K562 (cell line): ENCODE data around the gene TRABD. TPM values are rescaled to one million over a fixed set of nuclear protein-coding genes. Genes with fewer than 3 reads are reported as not detected.

Experiments used
- ATAC-seq: fragments of 200-7000 bp; cut with Tn5 transposase; 3 replicates; pipeline ENCODE4 v1.9.1; 2020; ENCODE audit warnings: moderate library complexity
- BruUV-seq: library from RNA; stranded (reverse); fragments of 400-500 nt; replicated peaks from 2 replicates; lab custom pipeline; 2021; lab: Mats Ljungman, UMichigan
- CTCF ChIA-PET: fragments of 300-600 bp; formaldehyde crosslinking; extraction: SDS; loops from one replicate; lab custom pipeline; 2021; ENCODE audit warnings: low intra/inter-chr PET ratio; lab: Yijun Ruan, JAX
- POLR2A ChIA-PET: fragments of 300-600, 350-650 bp; sonication (Branson Sonifier 250); formaldehyde crosslinking; extraction: SDS; loops from one replicate; lab custom pipeline; 2021; ENCODE audit warnings: antibody characterized with exemption, inconsistent platforms; lab: Yijun Ruan, JAX
- DNase-seq, 4 experiments: peaks; one replicate each; pipeline versions ENCODE4 v3.0.0 to v3.0.0-alpha.2; 2011 to 2018; ENCODE audit warnings: low spot score in 3 of 4, mixed read lengths in 3 of 4; ENCODE audit errors: extremely low read depth in 1 of 4
- FAIRE-seq: peaks from 2 replicates; lab custom pipeline; 2011; peaks lifted over from hg19 to GRCh38; lab: Jason Lieb, UNC
- H2AFZ ChIP-seq: 2 replicates; pipeline ENCODE4 v1.6.0; 2011; ENCODE audit warnings: low read depth, low read length, control low read depth, inconsistent platforms
- H3K27ac ChIP-seq: fragments of 200-600 bp; 3 replicates; pipeline ENCODE4 v1.8.0; 2011; ENCODE audit warnings: low read depth, mild to moderate bottlenecking, control low read depth, inconsistent platforms, low read length, moderate library complexity, mixed read lengths; ENCODE audit errors: extremely low read depth
- H3K27me3 ChIP-seq, 2 experiments: fragments of 300-600 bp in 1 of 2; 2 replicates in 1 of 2; 3 replicates in 1 of 2; pipeline versions ENCODE4 v1.6.0 to v1.8.0; 2011; ENCODE audit warnings: inconsistent platforms in 2 of 2, low read length in 2 of 2, mild to moderate bottlenecking in 1 of 2, mixed read lengths in 1 of 2, moderate library complexity in 1 of 2; ENCODE audit not compliant: control insufficient read depth in 2 of 2, insufficient read depth in 2 of 2
- H3K36me3 ChIP-seq: fragments of 300-600 bp; 3 replicates; pipeline ENCODE4 v1.8.0; 2011; ENCODE audit warnings: mild to moderate bottlenecking, low read length, inconsistent platforms; ENCODE audit not compliant: control insufficient read depth, insufficient read depth
- H3K4me1 ChIP-seq, 2 experiments: fragments of 200-600 bp in 1 of 2; replicated peaks in 1 of 2; 2 replicates in 1 of 2; 3 replicates in 1 of 2; pipeline versions ENCODE4 v1.5.1 to v1.8.0; 2011; ENCODE audit warnings: inconsistent platforms in 2 of 2, low read length in 2 of 2, mild to moderate bottlenecking in 1 of 2, mixed read lengths in 1 of 2, moderate library complexity in 1 of 2; ENCODE audit not compliant: control insufficient read depth in 2 of 2, insufficient read depth in 2 of 2
- H3K4me2 ChIP-seq: 2 replicates; pipeline ENCODE4 v1.6.1; 2011; ENCODE audit warnings: low read length, control low read depth, inconsistent platforms, mixed read lengths; ENCODE audit not compliant: insufficient read depth
- H3K4me3 ChIP-seq: fragments of 200-600 bp; sonication (generic), shearing (Covaris generic); 2 replicates; pipeline ENCODE4 v1.5.1; 2016; ENCODE audit warnings: control low read depth, inconsistent platforms
- H3K79me2 ChIP-seq: fragments of 200-600 bp; 3 replicates; pipeline ENCODE4 v1.8.0; 2011; ENCODE audit warnings: low read length, inconsistent platforms; ENCODE audit not compliant: control insufficient read depth, insufficient read depth
- H3K9ac ChIP-seq, 2 experiments: 2 replicates each; pipeline versions ENCODE4 v1.6.0 to v1.6.1; 2011; ENCODE audit warnings: low read depth in 2 of 2, low read length in 2 of 2, control low read depth in 1 of 2, inconsistent platforms in 1 of 2, mild to moderate bottlenecking in 1 of 2, mixed read lengths in 1 of 2; ENCODE audit not compliant: insufficient read depth in 1 of 2
- H3K9me1 ChIP-seq: one replicate; pipeline ENCODE4 v1.6.0; 2011; ENCODE audit warnings: inconsistent platforms, mild to moderate bottlenecking, low read length, moderate library complexity; ENCODE audit not compliant: control insufficient read depth, insufficient read depth
- H3K9me3 ChIP-seq: replicated peaks from 2 replicates; pipeline ENCODE4 v1.5.1; 2011; ENCODE audit warnings: low read depth, low read length, inconsistent platforms; ENCODE audit not compliant: control insufficient read depth, insufficient read depth
- H4K20me1 ChIP-seq: replicated peaks from 2 replicates; pipeline ENCODE4 v1.6.1; 2011; ENCODE audit warnings: low read length, inconsistent platforms, mixed read lengths; ENCODE audit not compliant: control insufficient read depth, insufficient read depth
- CBFB ChIP-seq: sonication (generic); formaldehyde crosslinking; IDR thresholded peaks from 2 replicates; pipeline ENCODE4 v1.4.0; 2020; ENCODE audit warnings: mild to moderate bottlenecking, missing genetic modification reagents
- DNMT1 ChIP-seq: fragments of 450-650 bp; IDR thresholded peaks from 2 replicates; pipeline ENCODE4 v1.6.1; 2016; ENCODE audit warnings: antibody characterized with exemption, mild to moderate bottlenecking
- LARP7 ChIP-seq: fragments of 450-650 bp; IDR thresholded peaks from 2 replicates; pipeline ENCODE4 v1.6.1; 2016
- NR2C1 ChIP-seq, 2 experiments: fragments of 450-650 bp; IDR thresholded peaks; 2 replicates each; pipeline ENCODE4 v1.6.1; 2017; ENCODE audit warnings: mild to moderate bottlenecking in 2 of 2, antibody characterized with exemption in 1 of 2, inconsistent platforms in 1 of 2, missing compliant biosample characterization in 1 of 2, missing genetic modification characterization in 1 of 2
- OTX1 ChIP-seq: fragments of 450-650 bp; formaldehyde crosslinking; IDR thresholded peaks from 2 replicates; pipeline ENCODE4 v1.4.0; 2022; ENCODE audit warnings: mild to moderate bottlenecking
- PHB2 ChIP-seq: fragments of 450-650 bp; IDR thresholded peaks from 2 replicates; pipeline ENCODE4 v1.6.1; 2017; ENCODE audit warnings: low read depth
- RAD21 ChIP-seq, 2 experiments: fragments of 250-450 bp in 1 of 2; fragments of 450-650 bp in 1 of 2; sonication (Bioruptor Pico) in 1 of 2; formaldehyde crosslinking in 1 of 2; IDR thresholded peaks in 1 of 2; conservative IDR thresholded peaks in 1 of 2; 2 replicates each; pipeline versions ENCODE4 v1.4.0 to v1.8.0; 2020 to 2022; ENCODE audit warnings: mild to moderate bottlenecking in 2 of 2, moderate library complexity in 1 of 2
- SMC3 ChIP-seq: conservative IDR thresholded peaks from 2 replicates; pipeline ENCODE4 v1.6.1; 2011; ENCODE audit warnings: low read depth, low read length, improper control_type of control experiment; ENCODE audit not compliant: insufficient read depth
- STAG1 ChIP-seq: sonication (generic); formaldehyde crosslinking; IDR thresholded peaks from 2 replicates; pipeline ENCODE4 v1.5.0; 2020; ENCODE audit warnings: missing genetic modification reagents, borderline replicate concordance
- WGBS: fragments of 100-300 bp; shearing (Covaris generic); methylation state at CpG from one replicate; pipeline ENCODE4 v1.1.6; 2016; ENCODE audit warnings: low coverage, mixed read lengths; ENCODE audit not compliant: insufficient coverage; ENCODE audit errors: missing lambda C conversion rate; 5-methylcytosine and 5-hydroxymethylcytosine counted together
- in situ Hi-C: fragments of 300-500 bp; cut with MboI; formaldehyde crosslinking; loops from 4 replicates; pipeline ENCODE4 v1.15.0; 2018; ENCODE audit warnings: inconsistent platforms, mixed read lengths
- intact Hi-C: fragments of 100-400 bp; cut with micrococcal nuclease; formaldehyde crosslinking; loops from 2 replicates; pipeline ENCODE4 v1.14.2; 2022
- polyA plus RNA-seq, 8 experiments: library from polyadenylated mRNA; depleted of rRNA in 4 of 8; stranded (reverse) in 5 of 8; unstranded in 3 of 8; fragments of >200 nt; fragmentation: Nextera tagmentation in 2 of 8; fragmentation: Illumina TruSeq in 1 of 8; extraction: Ambion mirVana in 2 of 8; extraction: Trizol in 1 of 8; gene quantifications; 2 replicates each; pipeline versions ENCODE4 v1.2.1 to v1.2.3, GENCODE V29; 2011 to 2014; ENCODE audit warnings: inconsistent platforms in 1 of 8, missing spikeins in 1 of 8
- total RNA-seq, 7 experiments: library from RNA; depleted of rRNA in 6 of 7; stranded (reverse); fragments of >200 nt in 6 of 7; fragmentation: Illumina TruSeq in 2 of 7; extraction: Trizol in 2 of 7; gene quantifications; 2 replicates each; pipeline versions ENCODE4 v1.2.1 to v1.2.3, GENCODE V29; 2011 to 2021; ENCODE audit warnings: low replicate concordance in 1 of 7
- TF ChIP-seq, protein P1 (sequence below), 2 experiments: IDR thresholded peaks in 1 of 2; conservative IDR thresholded peaks in 1 of 2; 2 replicates each; pipeline ENCODE4 v1.6.1; 2016; ENCODE audit warnings: low read depth in 2 of 2, mild to moderate bottlenecking in 1 of 2, missing compliant biosample characterization in 1 of 2, missing genetic modification characterization in 1 of 2, moderate library complexity in 1 of 2
- TF ChIP-seq, protein P2 (sequence below): fragments of 450-650 bp; IDR thresholded peaks from 2 replicates; pipeline ENCODE4 v1.6.1; 2016
- TF ChIP-seq, protein P3 (sequence below): sonication (generic); formaldehyde crosslinking; IDR thresholded peaks from 2 replicates; pipeline ENCODE4 v1.8.1; 2023; ENCODE audit warnings: mild to moderate bottlenecking, missing genetic modification reagents

TRABD gene
- total and polyA plus RNA-seq, 9 of the 15 experiments (the other 6 are each of a cell fraction or from before 2014, with no cell fraction given), result 0.08 to 62.9 (median 14.0) TPM

DNA sequence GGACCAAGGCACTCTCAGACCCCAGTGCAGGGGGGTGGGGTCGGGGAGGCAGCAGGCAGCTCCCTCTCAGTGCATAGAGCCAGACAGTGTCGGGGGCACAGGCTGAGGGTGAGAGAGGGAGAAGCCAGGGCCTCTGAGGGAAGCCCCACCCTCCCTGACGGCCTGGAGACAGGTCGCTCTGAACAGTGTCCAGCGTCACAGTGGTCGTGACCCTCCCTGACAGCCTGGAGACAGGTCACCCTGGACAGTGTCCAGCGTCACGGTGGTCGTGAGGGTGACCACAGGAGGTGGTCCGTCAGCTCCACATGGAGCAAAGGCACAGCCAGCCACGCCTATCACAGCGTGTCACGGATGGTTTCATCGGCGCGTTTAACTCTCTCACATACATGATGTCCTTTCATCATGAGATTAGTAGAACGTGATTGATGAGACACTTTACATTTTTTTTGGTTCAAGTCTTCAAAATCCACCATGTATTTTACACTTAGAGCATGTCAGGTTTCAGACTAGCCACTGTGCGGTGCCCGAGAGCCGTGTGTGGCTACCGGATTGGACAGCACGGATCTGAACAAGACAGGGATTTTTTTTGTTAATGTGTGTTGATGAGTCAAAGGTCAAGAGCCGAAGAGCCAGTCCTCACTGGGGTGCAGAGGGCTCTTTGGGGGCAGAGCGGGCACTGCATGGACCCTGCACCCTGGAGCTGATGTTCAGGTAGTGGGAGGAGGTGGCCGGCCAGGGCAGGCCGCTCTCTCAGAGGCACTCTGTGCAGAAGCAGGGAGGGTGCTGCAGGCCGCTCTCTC lies 39.1 kb upstream of the TRABD start:
- peaks cover 5% of the 10 kb centered on the region; the same call in 1 of the 2 replicates for H4K20me1 ChIP-seq
- no TSS peak for BruUV-seq
- CTCF ChIA-PET, result interaction anchor here (0.5 to 1.7 kb wide), 3 partner anchors 63 to 468 kb away, joined by 3 to 10 read pairs (median 5); no protein-coding TSS in a partner anchor
- H3K4me2 ChIP-seq, result no peak overlapping the region; the same call in 1 of the 2 replicates
- no peaks in the 10 kb centered on the region for H3K36me3 ChIP-seq
- FAIRE-seq (peak; percentile 85), ATAC-seq (peak; percentile 80), DNase-seq (peak; percentile 58 to 72 (median 63))
- no peak overlapping the region for H3K4me3 ChIP-seq
- in situ Hi-C loops (no loop called here), intact Hi-C loops (loop anchor here (5.0 to 10.0 kb wide), 2 partner anchors 198 to 546 kb away; partner anchors contain the start of gene PPP6R2)
- H3K9ac ChIP-seq, result peak overlapping the region in 1 of 2 experiments; percentile 52; a peak in 2 of 4 replicates
- no peaks in the 10 kb centered on the region for H3K9me1 ChIP-seq
- H3K4me1 ChIP-seq, result peaks cover 5 to 51% of the 10 kb centered on the region in 2 experiments; a peak in 4 of 5 replicates
- H2AFZ ChIP-seq, result 0 out of 2 replicates have a peak overlapping the region, but pooled peaks have one; percentile 22
- no peaks in the 10 kb centered on the region for H3K9me3 ChIP-seq
- 16% methylated on average over 19 of the region's 27 CpGs for WGBS
- POLR2A ChIA-PET, result no interaction called here
- H3K27me3 ChIP-seq, result peaks cover 0 to 14% of the 10 kb centered on the region in 2 experiments; a peak in 3 of 5 replicates
- no peaks in the 10 kb centered on the region for H3K79me2 ChIP-seq
- H3K27ac ChIP-seq, result no peak overlapping the region
- TF ChIP-seq, protein P1, sequence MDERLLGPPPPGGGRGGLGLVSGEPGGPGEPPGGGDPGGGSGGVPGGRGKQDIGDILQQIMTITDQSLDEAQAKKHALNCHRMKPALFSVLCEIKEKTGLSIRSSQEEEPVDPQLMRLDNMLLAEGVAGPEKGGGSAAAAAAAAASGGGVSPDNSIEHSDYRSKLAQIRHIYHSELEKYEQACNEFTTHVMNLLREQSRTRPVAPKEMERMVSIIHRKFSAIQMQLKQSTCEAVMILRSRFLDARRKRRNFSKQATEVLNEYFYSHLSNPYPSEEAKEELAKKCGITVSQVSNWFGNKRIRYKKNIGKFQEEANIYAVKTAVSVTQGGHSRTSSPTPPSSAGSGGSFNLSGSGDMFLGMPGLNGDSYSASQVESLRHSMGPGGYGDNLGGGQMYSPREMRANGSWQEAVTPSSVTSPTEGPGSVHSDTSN (CRISPR knock-in tag; IDR thresholded peaks at IDR 0.05; ENCODE audit: low read depth), result no peak
- TF ChIP-seq, protein P1 (tag; conservative IDR thresholded peaks at IDR 0.05; ENCODE audit: low read depth), result peak; percentile 82
- TF ChIP-seq STAG1 (CRISPR knock-in tag), result peak; percentile 29; the same call in 1 of the 2 replicates
- no peak for TF ChIP-seq CBFB
- TF ChIP-seq, protein P2, sequence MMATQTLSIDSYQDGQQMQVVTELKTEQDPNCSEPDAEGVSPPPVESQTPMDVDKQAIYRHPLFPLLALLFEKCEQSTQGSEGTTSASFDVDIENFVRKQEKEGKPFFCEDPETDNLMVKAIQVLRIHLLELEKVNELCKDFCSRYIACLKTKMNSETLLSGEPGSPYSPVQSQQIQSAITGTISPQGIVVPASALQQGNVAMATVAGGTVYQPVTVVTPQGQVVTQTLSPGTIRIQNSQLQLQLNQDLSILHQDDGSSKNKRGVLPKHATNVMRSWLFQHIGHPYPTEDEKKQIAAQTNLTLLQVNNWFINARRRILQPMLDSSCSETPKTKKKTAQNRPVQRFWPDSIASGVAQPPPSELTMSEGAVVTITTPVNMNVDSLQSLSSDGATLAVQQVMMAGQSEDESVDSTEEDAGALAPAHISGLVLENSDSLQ, result 0 out of 2 replicates have a peak, but pooled peaks have one; percentile 25
- TF ChIP-seq, protein P3, sequence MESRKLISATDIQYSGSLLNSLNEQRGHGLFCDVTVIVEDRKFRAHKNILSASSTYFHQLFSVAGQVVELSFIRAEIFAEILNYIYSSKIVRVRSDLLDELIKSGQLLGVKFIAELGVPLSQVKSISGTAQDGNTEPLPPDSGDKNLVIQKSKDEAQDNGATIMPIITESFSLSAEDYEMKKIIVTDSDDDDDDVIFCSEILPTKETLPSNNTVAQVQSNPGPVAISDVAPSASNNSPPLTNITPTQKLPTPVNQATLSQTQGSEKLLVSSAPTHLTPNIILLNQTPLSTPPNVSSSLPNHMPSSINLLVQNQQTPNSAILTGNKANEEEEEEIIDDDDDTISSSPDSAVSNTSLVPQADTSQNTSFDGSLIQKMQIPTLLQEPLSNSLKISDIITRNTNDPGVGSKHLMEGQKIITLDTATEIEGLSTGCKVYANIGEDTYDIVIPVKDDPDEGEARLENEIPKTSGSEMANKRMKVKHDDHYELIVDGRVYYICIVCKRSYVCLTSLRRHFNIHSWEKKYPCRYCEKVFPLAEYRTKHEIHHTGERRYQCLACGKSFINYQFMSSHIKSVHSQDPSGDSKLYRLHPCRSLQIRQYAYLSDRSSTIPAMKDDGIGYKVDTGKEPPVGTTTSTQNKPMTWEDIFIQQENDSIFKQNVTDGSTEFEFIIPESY (CRISPR knock-in tag), result peak; percentile 84
- no peak for TF ChIP-seq PHB2
- TF ChIP-seq NR2C1 (IDR thresholded peaks at IDR 0.05), result peak; percentile 50; the same call in 1 of the 2 replicates
- peak; percentile 54 for TF ChIP-seq NR2C1 (tag; IDR thresholded peaks at IDR 0.05)
- no peak for TF ChIP-seq DNMT1
- TF ChIP-seq SMC3, result peak; percentile 69
- TF ChIP-seq OTX1 (CRISPR knock-in tag), result no peak
- TF ChIP-seq RAD21 (CRISPR knock-in tag; conservative IDR thresholded peaks at IDR 0.05 in 1 of 2, IDR thresholded peaks at IDR 0.05 in 1 of 2), result peak; percentile 50 to 76
- TF ChIP-seq LARP7, result no peak
